Mammary epithelial cell (primary cell): Measurements from ENCODE around the gene COL11A2.

ENCODE experiments used
- EZH2 ChIP-seq: IDR thresholded peaks from 2 replicates; pipeline ENCODE4 v1.6.1; 2012; ENCODE audit warnings: low read length, inconsistent platforms, borderline replicate concordance
- TF ChIP-seq, protein P1 (sequence below), 2 donors: IDR thresholded peaks in 1 of 2; conservative IDR thresholded peaks in 1 of 2; 2 replicates each; pipeline ENCODE4 v1.5.1; 2011 to 2012; ENCODE audit warnings: inconsistent platforms in 2 of 2, low read length in 2 of 2, mild to moderate bottlenecking in 2 of 2, control low read depth in 1 of 2, low read depth in 1 of 2; ENCODE audit not compliant: insufficient read depth in 1 of 2; ENCODE audit errors: extremely low read depth in 1 of 2

DNA sequence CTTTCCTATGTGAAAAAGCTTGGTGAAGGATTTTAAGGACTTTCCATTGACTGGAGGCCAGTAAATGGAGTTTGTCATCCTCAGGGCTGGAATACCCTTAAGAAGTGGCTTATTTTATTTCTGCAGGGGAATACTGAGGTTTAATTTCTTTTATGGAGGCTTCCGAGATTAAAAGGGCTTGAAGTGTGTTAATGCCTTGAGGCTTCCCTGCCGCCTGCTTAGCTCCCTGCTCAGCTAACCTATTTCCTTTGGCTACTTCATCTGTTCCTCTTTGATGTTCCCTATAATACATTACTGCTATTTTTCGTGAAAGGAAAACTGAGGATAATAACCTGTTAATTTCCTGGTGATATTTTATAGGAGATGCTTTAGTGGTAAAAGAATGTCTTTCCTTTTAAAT is 72.3 kb downstream of the COL11A2 start:
- no peak for TF ChIP-seq EZH2
- TF ChIP-seq, protein P1, sequence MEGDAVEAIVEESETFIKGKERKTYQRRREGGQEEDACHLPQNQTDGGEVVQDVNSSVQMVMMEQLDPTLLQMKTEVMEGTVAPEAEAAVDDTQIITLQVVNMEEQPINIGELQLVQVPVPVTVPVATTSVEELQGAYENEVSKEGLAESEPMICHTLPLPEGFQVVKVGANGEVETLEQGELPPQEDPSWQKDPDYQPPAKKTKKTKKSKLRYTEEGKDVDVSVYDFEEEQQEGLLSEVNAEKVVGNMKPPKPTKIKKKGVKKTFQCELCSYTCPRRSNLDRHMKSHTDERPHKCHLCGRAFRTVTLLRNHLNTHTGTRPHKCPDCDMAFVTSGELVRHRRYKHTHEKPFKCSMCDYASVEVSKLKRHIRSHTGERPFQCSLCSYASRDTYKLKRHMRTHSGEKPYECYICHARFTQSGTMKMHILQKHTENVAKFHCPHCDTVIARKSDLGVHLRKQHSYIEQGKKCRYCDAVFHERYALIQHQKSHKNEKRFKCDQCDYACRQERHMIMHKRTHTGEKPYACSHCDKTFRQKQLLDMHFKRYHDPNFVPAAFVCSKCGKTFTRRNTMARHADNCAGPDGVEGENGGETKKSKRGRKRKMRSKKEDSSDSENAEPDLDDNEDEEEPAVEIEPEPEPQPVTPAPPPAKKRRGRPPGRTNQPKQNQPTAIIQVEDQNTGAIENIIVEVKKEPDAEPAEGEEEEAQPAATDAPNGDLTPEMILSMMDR (conservative IDR thresholded peaks at IDR 0.05 in 1 of 2, IDR thresholded peaks at IDR 0.05 in 1 of 2; ENCODE audit: extremely low read depth in 1 of 2, insufficient read depth in 1 of 2, low read depth in 1 of 2, low read length in 2 of 2): no peak
